SK-N-DZ (cell line): Measurements from ENCODE around the gene PLIN4.
A peak's percentile ranks its signal among the peaks of the same experiment; 100 is the strongest.
"Not testable (repeated sequence)": the region's sequence is repeated elsewhere in the genome, so short reads cannot be mapped to it uniquely, and the experiment has no call there.

Experiments
- DNase-seq: peaks from one replicate; pipeline ENCODE4 v3.0.0-alpha.2; 2015; ENCODE audit warnings: low spot score

The PLIN4 gene

GRCh38 chr19:4548238-4548584 is 29.9 kb upstream of the PLIN4 start:
- no peak for DNase-seq

DNA sequence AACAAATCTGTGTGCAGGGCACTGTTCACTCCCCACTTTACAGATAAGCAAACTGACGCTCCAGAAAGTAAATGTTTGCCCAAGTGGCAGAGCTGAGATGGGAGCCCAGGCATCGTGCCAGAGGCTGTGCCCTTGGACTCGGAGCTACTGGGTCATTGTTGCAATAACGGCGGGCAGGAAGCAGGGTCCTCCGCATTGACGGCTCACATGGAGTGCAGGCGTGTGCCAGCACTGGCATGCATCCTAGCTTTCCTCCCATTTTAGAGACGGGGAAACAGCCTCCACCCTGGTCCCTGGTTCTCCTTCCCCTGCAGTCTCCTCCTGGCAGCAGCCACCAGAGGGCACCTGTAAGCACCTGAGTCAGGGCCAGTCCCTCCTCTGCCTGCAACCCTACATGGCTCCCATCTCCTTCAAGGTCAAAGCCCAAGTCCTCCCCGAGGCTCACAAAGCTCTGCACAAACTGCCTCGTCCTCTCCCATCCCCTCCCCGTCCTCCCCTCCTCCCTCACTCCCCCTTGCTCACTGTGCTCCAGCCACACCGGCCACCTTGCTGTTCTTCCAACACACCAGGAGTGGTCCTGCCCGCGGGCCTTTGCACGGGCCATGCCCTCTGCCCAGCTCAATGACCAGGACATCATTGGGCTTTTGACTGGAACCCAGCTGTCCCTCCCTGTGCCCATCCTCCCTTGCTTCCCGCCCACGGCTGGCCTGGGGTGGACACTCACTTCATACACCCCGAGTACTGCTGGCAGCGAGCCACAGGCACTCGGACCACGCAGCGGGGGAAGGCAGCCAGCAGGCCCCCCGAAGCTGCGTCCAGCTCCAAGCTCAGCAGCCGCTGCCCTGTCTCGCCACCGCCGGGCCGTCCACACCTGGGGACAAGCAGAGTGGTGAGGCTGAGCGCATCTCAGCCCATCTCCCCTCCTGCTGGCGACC is 29.3 kb upstream of the PLIN4 start:
- no peak for DNase-seq

- no peak for DNase-seq
Measured at GRCh38 chr19:4543842-4544647, 25.8 kb upstream of the PLIN4 start.

- no peak for DNase-seq
Measured at GRCh38 chr19:4542896-4543841, 24.9 kb upstream of the PLIN4 start.

GRCh38 chr19:4541806-4542145 is 23.5 kb upstream of the PLIN4 start:
- not testable (repeated sequence) for DNase-seq

- DNase-seq: no peak
Measured at GRCh38 chr19:4541114-4541805, 23.0 kb upstream of the PLIN4 start.

DNA sequence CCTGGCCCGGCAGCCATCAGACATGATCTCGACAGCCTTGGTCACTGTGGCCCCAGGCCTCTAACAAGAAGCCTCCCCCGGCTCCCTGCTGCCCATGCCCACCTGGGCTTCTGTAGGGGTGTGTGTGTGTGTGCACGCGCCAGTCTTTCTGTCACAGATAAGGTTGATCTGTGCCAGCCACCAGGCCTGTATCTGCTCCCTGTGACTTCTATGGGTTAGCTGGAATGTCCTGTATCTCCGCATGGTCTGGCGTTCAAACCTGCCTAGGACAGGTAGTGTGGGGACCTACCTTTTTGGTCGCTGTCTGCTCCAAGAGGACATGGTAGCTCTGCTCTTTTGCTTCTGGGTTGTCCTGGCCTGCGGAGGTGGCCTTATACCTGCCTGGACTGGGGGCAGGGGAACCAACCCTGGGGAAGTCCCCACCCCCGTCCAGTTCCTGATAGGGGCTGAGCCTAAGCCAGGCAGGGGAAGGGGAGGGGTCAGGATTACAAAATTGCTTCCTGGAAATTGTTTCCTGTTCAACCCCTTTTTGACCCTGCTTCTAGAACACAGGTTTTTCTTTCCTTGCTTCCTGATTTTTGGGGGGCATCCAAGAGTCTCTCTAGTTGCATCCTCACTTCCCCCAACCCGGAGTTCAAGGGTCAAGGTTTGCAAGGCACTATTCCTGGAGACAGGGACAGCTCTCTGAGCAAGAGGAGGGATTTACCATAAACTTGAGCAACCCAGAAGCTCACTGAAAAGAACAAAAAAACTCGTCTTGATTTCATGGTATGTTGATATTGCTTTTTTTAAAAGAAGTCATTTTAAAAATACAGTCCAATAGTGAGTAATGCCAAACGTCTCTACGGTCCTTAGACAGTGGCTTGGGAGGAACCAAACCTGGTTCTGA is 21.7 kb upstream of the PLIN4 start, which contains the start of gene LRG1:
Gene LRG1, minus strand, starts transcription at position 344 of the 889 bp plus-strand sequence. Its CDS starts 23 bp downstream, at position 321.
- DNase-seq: no peak

- no peak for DNase-seq
Measured at GRCh38 chr19:4539169-4539692, 20.9 kb upstream of the PLIN4 start.

- no peak for DNase-seq
Measured at GRCh38 chr19:4538601-4538954, 20.3 kb upstream of the PLIN4 start.

GRCh38 chr19:4537953-4538600 is 19.8 kb upstream of the PLIN4 start:
- peak; percentile 41 for DNase-seq

- DNase-seq: no peak
Measured at GRCh38 chr19:4536798-4537197, 18.5 kb upstream of the PLIN4 start.

DNA sequence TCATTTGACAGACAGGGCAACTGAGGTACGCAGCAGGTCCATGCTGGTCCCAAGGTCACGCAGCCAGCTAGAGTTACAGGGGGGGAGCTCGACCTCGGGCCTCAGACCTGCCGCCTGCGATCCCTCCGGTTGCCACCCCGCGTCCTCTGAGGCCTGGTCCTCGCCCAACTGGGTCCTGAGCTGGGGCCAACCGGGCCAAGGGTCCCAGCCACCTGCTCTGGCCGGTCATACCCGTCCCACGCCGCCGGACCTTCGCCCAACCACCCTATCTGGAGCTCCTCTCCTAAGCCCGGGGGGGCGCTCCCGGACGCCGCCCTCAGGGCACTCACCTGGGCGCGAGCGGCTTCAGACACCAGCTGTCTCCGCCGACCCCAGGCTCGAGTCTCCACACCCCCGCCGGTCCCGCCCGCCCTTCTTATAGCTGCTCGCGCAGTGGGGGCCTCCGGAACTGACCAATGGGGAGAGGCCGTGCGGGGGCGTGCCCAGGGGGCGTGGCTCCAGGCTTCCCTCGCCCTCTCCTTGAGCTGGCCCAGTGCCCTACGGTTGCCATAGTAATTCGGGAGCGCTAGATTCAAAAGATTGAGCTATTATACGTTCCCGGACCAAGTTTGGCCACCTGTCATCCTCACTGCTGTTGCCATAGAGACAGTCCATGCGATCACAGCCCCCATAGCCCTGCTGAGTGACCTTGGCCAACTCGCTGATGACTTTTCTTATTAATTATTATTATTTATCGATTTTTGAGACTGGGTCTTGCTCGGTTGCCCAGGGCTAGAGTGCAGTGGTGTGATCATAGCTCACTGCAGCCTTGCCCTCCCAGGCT is 16.8 kb upstream of the PLIN4 start, which contains the start of gene PLIN5:
Gene PLIN5, minus strand, starts transcription at position 389 of the 823 bp plus-strand sequence. CDS start 1,150 bp downstream, outside the sequence.
- peak; percentile 90 for DNase-seq

DNA sequence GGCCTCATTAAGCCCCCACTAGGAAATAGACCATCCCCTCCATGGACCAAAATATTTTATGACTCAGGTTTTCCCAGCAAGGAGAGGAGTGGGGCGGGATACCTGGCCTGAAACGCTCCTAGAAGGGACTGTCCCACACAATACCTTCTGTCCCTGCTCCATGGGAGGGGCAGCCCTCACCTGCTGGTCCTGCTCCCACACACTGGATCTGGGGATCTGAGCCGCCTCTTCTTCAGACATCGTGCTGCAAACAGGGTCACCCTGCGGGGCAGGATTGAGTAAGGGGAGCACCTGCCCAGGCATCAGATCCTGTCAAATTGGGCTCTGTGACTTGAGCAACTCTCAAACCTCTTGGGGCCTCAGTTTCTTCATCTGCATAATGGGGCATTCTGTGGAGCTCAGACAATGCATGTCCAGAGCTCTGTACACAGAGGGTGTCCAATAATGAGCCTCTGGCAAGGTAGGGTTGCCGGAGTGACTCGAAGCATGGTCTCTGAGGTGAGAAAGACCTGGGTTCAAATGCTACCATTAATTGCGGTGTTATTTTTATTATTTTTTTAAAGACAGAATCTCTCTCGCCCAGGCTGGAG is 15.6 kb upstream of the PLIN4 start:
- DNase-seq: no peak

DNA sequence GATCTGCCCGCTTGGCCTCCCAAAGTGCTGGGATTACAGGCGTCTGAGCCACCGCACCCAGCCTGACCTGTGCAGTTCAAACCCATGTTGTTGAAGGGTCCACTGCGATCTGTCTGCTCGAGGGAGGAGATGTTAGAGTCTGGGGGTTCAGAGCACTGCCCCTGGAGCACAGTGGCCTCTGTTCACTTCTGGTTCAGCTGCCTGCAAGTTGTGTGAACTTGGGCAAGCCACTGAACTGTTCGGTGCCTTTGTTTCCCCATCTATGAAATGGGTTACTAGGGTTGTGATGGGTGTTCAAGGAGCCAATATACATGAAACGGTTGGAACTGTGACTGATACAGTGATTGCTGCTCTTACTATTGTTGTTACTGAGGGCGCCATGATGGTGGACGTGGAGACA is 15.0 kb upstream of the PLIN4 start:
- DNase-seq: no peak

GRCh38 chr19:4531562-4532165 is 13.4 kb upstream of the PLIN4 start:
- no peak for DNase-seq

- DNase-seq: no peak
Measured at GRCh38 chr19:4529924-4530522, 11.7 kb upstream of the PLIN4 start.

DNA sequence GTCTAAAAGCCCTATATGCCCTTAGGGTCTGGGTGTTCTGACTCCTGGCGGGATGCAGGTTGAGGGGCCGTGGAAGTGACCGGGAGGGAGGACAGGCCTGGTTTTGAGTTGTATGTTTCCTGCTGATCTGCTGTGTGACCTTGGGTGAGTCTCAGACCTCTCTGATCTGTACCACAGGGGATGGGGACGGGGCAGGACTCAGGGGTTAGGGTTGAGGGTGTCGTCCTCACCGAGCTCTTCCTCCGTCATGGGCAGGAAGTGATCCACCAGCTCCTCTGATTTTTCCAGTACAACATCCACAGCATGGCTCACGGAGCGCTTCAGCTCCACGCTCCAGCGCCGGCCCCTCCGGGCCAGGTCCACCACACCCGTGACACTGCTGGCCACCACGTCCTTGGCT is 10.6 kb upstream of the PLIN4 start:
- no peak for DNase-seq
